Inflammatory macrophage treated with lipopolysaccharide for 4 hours (primary cell): Measurements from ENCODE around the gene A1BG.
A peak's percentile ranks its signal among the peaks of the same experiment; 100 is the strongest.
"Not testable (repeated sequence)": the region's sequence is repeated elsewhere in the genome, so short reads cannot be mapped to it uniquely, and the experiment has no call there.

ENCODE experiments used
- DNase-seq: peaks from one replicate; pipeline ENCODE4 v3.0.0-alpha.2; 2020

A1BG gene

GRCh38 chr19:58334691-58335249 is 18.5 kb downstream of the A1BG start:
- DNase-seq: peak; percentile 65

- peak; percentile 55 for DNase-seq
Measured at GRCh38 chr19:58332697-58333096, 20.6 kb downstream of the A1BG start.

GRCh38 chr19:58330458-58330857 is 22.8 kb downstream of the A1BG start:
- peak; percentile 29 for DNase-seq

- peak; percentile 16 for DNase-seq
Measured at GRCh38 chr19:58328999-58329398, 24.3 kb downstream of the A1BG start.

GRCh38 chr19:58326914-58327726 is 26.2 kb downstream of the A1BG start, which contains the start of gene ZSCAN22:
TSS of gene ZSCAN22 (plus strand) at chr19:58326994. CDS start at chr19:58334803, 7,809 bp downstream.
- DNase-seq: peak; percentile 95

GRCh38 chr19:58326501-58326913 is 26.8 kb downstream of the A1BG start:
- no peak for DNase-seq

- DNase-seq: no peak
Measured at GRCh38 chr19:58325311-58326022, 27.8 kb downstream of the A1BG start.

- DNase-seq: no peak
Measured at GRCh38 chr19:58319241-58319640, 34.1 kb downstream of the A1BG start.

- DNase-seq: no peak
Measured at GRCh38 chr19:58318297-58318696, 35.0 kb downstream of the A1BG start.

- DNase-seq: no peak
Measured at GRCh38 chr19:58317476-58318072, 35.7 kb downstream of the A1BG start.

- DNase-seq: no peak
Measured at GRCh38 chr19:58315580-58315979, 37.7 kb downstream of the A1BG start.

GRCh38 chr19:58311345-58311865 is 41.9 kb downstream of the A1BG start:
- no peak for DNase-seq

GRCh38 chr19:58310685-58311084 is 42.6 kb downstream of the A1BG start:
- DNase-seq: not testable (repeated sequence)

- no peak for DNase-seq
Measured at GRCh38 chr19:58307736-58308135, 45.6 kb downstream of the A1BG start.

GRCh38 chr19:58305932-58306323 is 47.4 kb downstream of the A1BG start:
- DNase-seq: peak; percentile 9

GRCh38 chr19:58305065-58305931 is 48.0 kb downstream of the A1BG start, which contains the start of gene ERVK3-1:
TSS of gene ERVK3-1 (plus strand) at chr19:58305377. CDS start at chr19:58312169, 6,792 bp downstream.
- DNase-seq: peak; percentile 99

- DNase-seq: no peak
Measured at GRCh38 chr19:58304748-58305064, 48.6 kb downstream of the A1BG start.

GRCh38 chr19:58304255-58304654 is 49.0 kb downstream of the A1BG start:
- no peak for DNase-seq

- DNase-seq: no peak
Measured at GRCh38 chr19:58300620-58301019, 52.7 kb downstream of the A1BG start.

GRCh38 chr19:58296104-58296503 is 57.2 kb downstream of the A1BG start:
- no peak for DNase-seq
